ENCODE measurements around the gene ARHGAP4.

The ARHGAP4 gene

GRCh38 chrX:153864101-153864500 lies 62.0 kb downstream of the ARHGAP4 start:
- no peak for DNase-seq

DNA sequence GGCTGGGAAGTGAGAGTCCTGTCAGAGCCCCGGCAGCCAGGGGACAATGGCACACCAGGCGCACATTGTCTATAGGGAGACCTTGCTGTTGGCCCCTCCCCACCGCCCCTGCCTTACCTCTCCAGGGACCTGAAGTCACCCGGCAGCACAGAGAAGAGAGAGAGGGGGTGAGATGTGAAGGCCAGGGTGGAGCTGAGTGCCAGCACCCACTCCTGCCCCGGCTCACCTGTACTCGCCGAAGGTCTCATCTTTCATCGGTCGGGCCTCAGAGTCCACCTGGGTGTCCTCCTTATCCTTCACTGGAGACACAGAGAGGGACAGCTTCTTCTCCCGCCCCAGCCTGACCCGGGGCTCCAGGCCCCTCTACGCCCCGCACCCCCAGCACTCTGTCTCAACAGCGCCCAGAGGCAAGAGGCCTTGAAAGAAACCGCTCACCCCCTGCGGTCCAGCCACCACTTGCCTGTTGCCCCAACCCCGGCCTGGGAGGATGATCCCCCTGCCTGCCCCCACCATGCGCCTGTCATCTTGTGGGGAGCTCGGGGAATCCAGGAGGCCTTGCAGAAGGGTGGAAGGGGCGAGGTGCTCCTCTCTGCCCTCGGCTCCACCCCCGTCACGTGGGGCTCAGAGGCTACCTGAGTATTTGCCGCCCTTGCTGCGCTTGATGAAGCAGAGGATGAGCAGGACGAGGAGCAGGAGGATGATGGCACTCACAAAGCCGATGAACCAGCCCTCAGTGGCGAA lies 62.6 kb downstream of the ARHGAP4 start:
- DNase-seq = no peak

DNA sequence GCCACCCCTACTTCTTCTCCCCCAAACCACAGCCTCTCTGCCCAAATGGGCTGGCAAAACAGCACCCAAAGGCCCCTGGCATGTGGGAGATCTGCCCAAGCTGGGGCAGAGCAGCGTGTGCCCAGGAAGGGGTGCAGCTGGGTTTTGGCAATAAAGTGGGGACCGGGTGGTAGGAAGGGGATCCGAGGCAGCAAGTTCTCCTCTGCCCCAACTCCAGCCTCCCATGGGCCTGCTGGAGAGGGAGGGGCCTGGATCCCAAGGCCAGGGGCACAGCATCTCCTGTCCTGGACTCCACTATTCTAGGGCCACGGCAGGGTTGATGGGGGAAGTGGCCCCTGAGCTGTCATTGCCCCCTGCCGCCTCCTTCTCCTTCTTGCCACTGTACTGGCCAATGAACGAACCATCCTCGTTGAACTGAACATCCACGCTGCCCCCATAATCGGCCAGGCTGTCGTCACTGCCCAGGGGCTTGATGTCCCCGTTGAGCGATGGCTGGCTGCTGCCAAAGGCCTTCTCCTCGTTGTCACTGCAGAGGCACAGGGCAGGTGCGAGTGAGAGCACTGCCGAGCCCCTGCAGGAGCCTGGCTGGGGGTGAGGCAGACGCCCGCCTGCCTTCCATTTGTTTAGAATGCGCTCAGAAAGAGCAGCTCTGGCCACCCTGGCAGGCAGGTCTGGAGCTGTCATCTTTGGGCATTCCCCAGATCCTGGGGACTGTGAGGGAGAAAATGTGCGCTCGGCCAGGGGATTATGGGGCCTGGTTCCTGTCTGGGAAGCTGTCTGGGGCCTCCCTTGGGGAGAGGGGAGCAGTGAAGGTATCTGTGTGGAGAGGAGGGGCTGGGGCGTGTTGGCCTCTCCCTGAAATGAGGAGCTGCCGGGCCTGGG lies 63.5 kb downstream of the ARHGAP4 start:
- no peak for DNase-seq

DNA sequence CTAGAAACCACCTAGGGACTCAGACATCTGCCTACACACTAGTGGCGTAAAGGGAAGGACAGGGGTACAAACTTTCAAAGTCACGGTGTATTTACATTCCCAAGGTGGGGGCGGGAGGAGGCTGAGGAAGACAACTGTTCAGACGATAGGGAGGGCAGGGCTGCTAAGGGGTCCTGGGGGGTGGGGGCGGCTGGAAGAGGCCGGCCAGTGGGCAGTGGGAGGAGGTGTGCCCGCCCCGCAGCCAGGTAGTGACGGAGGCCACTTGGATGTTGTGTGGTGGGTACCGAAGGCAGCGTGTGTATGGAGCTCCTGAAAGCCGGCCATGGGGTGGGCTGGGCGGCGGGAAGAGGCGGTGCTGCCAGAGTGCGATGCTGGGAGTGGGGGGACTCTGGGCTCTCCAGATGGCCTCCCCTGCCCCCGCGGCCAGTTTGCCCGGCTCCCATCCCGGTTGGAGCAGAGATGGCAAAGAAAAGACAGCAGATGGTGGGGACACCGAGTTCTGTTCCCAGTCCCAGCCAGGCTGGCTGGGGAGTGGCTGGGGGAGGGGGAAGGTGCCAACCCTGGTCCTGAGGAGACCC lies 64.2 kb downstream of the ARHGAP4 start:
- no peak for DNase-seq

DNA sequence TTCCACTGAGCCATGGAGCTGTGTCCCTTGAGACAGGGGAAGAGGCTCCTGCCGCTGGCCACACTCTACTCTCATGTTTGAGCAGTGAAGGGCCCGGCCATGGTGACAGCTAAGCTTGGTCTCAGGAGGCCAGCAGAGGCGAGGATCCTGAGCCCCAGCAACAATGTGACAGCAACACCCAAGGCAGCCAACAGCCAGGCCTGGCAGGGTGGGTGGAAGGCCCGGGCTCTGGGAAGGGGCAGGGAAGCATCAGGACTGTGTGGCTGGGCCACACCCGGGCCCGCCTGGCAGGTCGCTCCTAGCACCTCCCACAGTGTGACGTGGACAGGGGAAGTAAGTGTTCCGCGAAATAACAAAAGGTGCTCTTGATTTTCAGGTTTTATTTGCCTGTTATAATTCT lies 64.9 kb downstream of the ARHGAP4 start:
- no peak for DNase-seq

Data from GOT3 (cell line).